ENCODE data around the gene TNFRSF1A. TPM values are rescaled to one million over a fixed set of nuclear protein-coding genes. Genes with fewer than 3 reads are reported as not detected.

TNFRSF1A gene

GRCh38 chr12:6280053-6280469, 61.8 kb downstream of the TNFRSF1A start:
- H3K27me3 ChIP-seq (ENCODE audit: control insufficient read depth in 3 of 3, insufficient read depth in 3 of 3, low read depth in 1 of 3, low read length in 3 of 3): peaks cover 0 to 10% (median 9%) of the 10 kb centered on the region in 3 experiments
- H2BK120ac ChIP-seq (ENCODE audit: low read depth, low read length): no peak overlapping the region
- H3K14ac ChIP-seq (ENCODE audit: low read length): no peak overlapping the region
- H2BK15ac ChIP-seq (ENCODE audit: low read length): no peak overlapping the region
- H2AFZ ChIP-seq (ENCODE audit: low read length): no peak overlapping the region
- H4K8ac ChIP-seq (ENCODE audit: low read depth, low read length): no peak overlapping the region
- H3K23ac ChIP-seq (ENCODE audit: low read depth, low read length, poor library complexity): no peak overlapping the region
- DNase-seq (ENCODE audit: low spot score): no peak
- no peaks in the 10 kb centered on the region for H3K36me3 ChIP-seq (replicated peaks in 1 of 2; ENCODE audit: control insufficient read depth in 2 of 2, insufficient read depth in 2 of 2, low read length in 2 of 2)
- H3K4me2 ChIP-seq (ENCODE audit: insufficient read depth, low read length, poor library complexity, severe bottlenecking): no peak overlapping the region
- H2BK5ac ChIP-seq (ENCODE audit: low read length): no peak overlapping the region
- no peak overlapping the region for H3K4me3 ChIP-seq (ENCODE audit: low read length in 2 of 2)
- no CpG with 5 or more reads among the region's 2 CpGs for WGBS, 2 donors (ENCODE audit: extremely low coverage in 2 of 2, insufficient read length in 2 of 2, insufficient replicate concordance in 1 of 2)
- peaks cover 8 to 9% of the 10 kb centered on the region in 2 donors for H3K4me1 ChIP-seq (ENCODE audit: control insufficient read depth in 2 of 2, insufficient read depth in 1 of 2, low read depth in 1 of 2, low read length in 2 of 2)
- H2AK5ac ChIP-seq (ENCODE audit: low read depth, low read length): no peak overlapping the region
- no peak overlapping the region for H2BK12ac ChIP-seq (ENCODE audit: low read length)
- peaks cover 0 to 2% of the 10 kb centered on the region in 2 donors for H3K9me3 ChIP-seq (replicated peaks in 1 of 2; ENCODE audit: control insufficient read depth in 2 of 2, insufficient read depth in 1 of 2, low read depth in 1 of 2, low read length in 2 of 2)
- H3K18ac ChIP-seq (ENCODE audit: low read length): no peak overlapping the region
- H3K4ac ChIP-seq (ENCODE audit: low read length): no peak overlapping the region
- no peak overlapping the region for H4K91ac ChIP-seq (ENCODE audit: low read depth, low read length, poor library complexity)
- H3K27ac ChIP-seq (replicated peaks; ENCODE audit: low read length): no peak overlapping the region
- H3K9ac ChIP-seq (ENCODE audit: low read depth, low read length, poor library complexity): no peak overlapping the region
- H3K79me1 ChIP-seq (ENCODE audit: low read depth, low read length): no peaks in the 10 kb centered on the region

DNA sequence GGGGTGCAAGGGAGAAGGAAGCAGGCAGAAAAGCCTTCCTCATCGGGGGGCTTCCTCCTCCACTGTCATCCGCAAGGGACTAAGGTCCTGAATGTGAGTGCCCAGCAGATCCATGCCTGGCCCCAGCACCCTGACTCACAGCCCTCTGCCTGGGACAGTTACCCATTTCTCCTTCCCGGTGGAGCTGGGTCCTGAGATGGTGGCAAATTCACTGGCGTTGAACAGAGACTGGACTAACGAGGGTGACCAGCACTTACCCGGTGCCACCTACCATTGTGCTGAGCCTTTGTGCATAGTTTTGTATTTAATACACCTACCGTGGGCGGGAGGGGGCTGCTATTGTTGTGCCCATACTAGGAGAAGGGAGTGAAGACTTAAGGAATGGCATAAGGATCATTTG, 62.2 kb downstream of the TNFRSF1A start:
- DNase-seq (ENCODE audit: low spot score): no peak

DNA sequence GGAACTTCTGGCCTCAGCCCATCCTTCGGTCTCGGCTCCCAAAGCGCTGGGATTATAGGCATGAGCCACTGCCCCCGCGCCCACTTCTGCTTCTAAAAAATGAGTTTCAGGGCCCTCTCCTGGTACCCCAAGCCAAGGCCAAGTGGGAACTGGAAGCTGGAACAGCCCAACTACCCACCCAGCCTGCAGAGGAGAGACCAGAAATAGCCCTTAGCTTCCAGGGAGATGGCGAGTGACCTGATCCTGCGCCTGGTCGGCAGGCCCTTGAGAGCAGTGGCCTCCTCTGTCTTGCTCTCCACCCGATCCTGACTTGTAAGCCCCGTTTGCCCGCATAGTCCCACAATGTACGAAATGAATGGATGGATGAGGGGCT, 62.6 kb downstream of the TNFRSF1A start:
- Histone ChIP-seq H2BK120ac (ENCODE audit: low read depth, low read length) (no peak overlapping the region), H3K27ac (replicated peaks; ENCODE audit: low read length) (no peak overlapping the region), H2AFZ (ENCODE audit: low read length) (no peak overlapping the region), H3K9me3 (replicated peaks in 1 of 2; ENCODE audit: control insufficient read depth in 2 of 2, insufficient read depth in 1 of 2, low read depth in 1 of 2, low read length in 2 of 2) (no peaks in the 10 kb centered on the region), H3K4me3 (ENCODE audit: low read length in 2 of 2) (no peak overlapping the region), H3K4me2 (ENCODE audit: insufficient read depth, low read length, poor library complexity, severe bottlenecking) (no peak overlapping the region), H3K23ac (ENCODE audit: low read depth, low read length, poor library complexity) (no peak overlapping the region), H3K4ac (ENCODE audit: low read length) (no peak overlapping the region), H3K36me3 (replicated peaks in 1 of 2; ENCODE audit: control insufficient read depth in 2 of 2, insufficient read depth in 2 of 2, low read length in 2 of 2) (no peaks in the 10 kb centered on the region), H3K4me1 (ENCODE audit: control insufficient read depth in 2 of 2, insufficient read depth in 1 of 2, low read depth in 1 of 2, low read length in 2 of 2) (peaks cover 16 to 17% of the 10 kb centered on the region in 2 donors), H2BK12ac (ENCODE audit: low read length) (no peak overlapping the region), H3K27me3 (ENCODE audit: control insufficient read depth in 3 of 3, insufficient read depth in 3 of 3, low read depth in 1 of 3, low read length in 3 of 3) (peaks cover 0 to 10% (median 9%) of the 10 kb centered on the region in 3 experiments), H2BK5ac (ENCODE audit: low read length) (no peak overlapping the region), H4K8ac (ENCODE audit: low read depth, low read length) (no peak overlapping the region), H3K9ac (ENCODE audit: low read depth, low read length, poor library complexity) (no peak overlapping the region), H2BK15ac (ENCODE audit: low read length) (no peak overlapping the region), H4K91ac (ENCODE audit: low read depth, low read length, poor library complexity) (no peak overlapping the region), H3K14ac (ENCODE audit: low read length) (no peak overlapping the region), H2AK5ac (ENCODE audit: low read depth, low read length) (peak overlapping the region; percentile 28), H3K18ac (ENCODE audit: low read length) (no peak overlapping the region), H3K79me1 (ENCODE audit: low read depth, low read length) (no peaks in the 10 kb centered on the region)
- DNase-seq (ENCODE audit: low spot score): no peak
- no CpG with 5 or more reads among the region's 12 CpGs for WGBS, 2 donors (ENCODE audit: extremely low coverage in 2 of 2, insufficient read length in 2 of 2, insufficient replicate concordance in 1 of 2)

More for the DNA sequence above, 62.2 kb downstream of the TNFRSF1A start:
- no peak overlapping the region for H3K27ac ChIP-seq (replicated peaks; ENCODE audit: low read length)
- H3K14ac ChIP-seq (ENCODE audit: low read length): no peak overlapping the region
- no peak overlapping the region for H3K4me3 ChIP-seq (ENCODE audit: low read length in 2 of 2)
- peaks cover 12 to 13% of the 10 kb centered on the region in 2 donors for H3K4me1 ChIP-seq (ENCODE audit: control insufficient read depth in 2 of 2, insufficient read depth in 1 of 2, low read depth in 1 of 2, low read length in 2 of 2)
- no peak overlapping the region for H2BK15ac ChIP-seq (ENCODE audit: low read length)
- WGBS, 2 donors (ENCODE audit: extremely low coverage in 2 of 2, insufficient read length in 2 of 2, insufficient replicate concordance in 1 of 2): no CpG with 5 or more reads among the region's 8 CpGs
- H2BK5ac ChIP-seq (ENCODE audit: low read length): no peak overlapping the region
- peak overlapping the region; percentile 28 for H2AK5ac ChIP-seq (ENCODE audit: low read depth, low read length)
- H3K4ac ChIP-seq (ENCODE audit: low read length): no peak overlapping the region
- H3K9ac ChIP-seq (ENCODE audit: low read depth, low read length, poor library complexity): no peak overlapping the region
- no peaks in the 10 kb centered on the region for H3K79me1 ChIP-seq (ENCODE audit: low read depth, low read length)
- H3K18ac ChIP-seq (ENCODE audit: low read length): no peak overlapping the region
- H3K9me3 ChIP-seq (replicated peaks in 1 of 2; ENCODE audit: control insufficient read depth in 2 of 2, insufficient read depth in 1 of 2, low read depth in 1 of 2, low read length in 2 of 2): peaks cover 0 to 2% of the 10 kb centered on the region in 2 donors
- no peak overlapping the region for H2BK120ac ChIP-seq (ENCODE audit: low read depth, low read length)
- no peak overlapping the region for H4K91ac ChIP-seq (ENCODE audit: low read depth, low read length, poor library complexity)
- H4K8ac ChIP-seq (ENCODE audit: low read depth, low read length): no peak overlapping the region
- no peak overlapping the region for H3K23ac ChIP-seq (ENCODE audit: low read depth, low read length, poor library complexity)
- H2AFZ ChIP-seq (ENCODE audit: low read length): no peak overlapping the region
- H3K36me3 ChIP-seq (replicated peaks in 1 of 2; ENCODE audit: control insufficient read depth in 2 of 2, insufficient read depth in 2 of 2, low read length in 2 of 2): no peaks in the 10 kb centered on the region
- no peak overlapping the region for H2BK12ac ChIP-seq (ENCODE audit: low read length)
- peaks cover 0 to 10% (median 9%) of the 10 kb centered on the region in 3 experiments for H3K27me3 ChIP-seq (ENCODE audit: control insufficient read depth in 3 of 3, insufficient read depth in 3 of 3, low read depth in 1 of 3, low read length in 3 of 3)
- no peak overlapping the region for H3K4me2 ChIP-seq (ENCODE audit: insufficient read depth, low read length, poor library complexity, severe bottlenecking)

Small RNA genes lying within 50 kb of the gene (small RNA-seq; reads per million reads assigned to genes)
- gene RN7SL391P (ENCODE audit: insufficient read depth): not detected
